Embryonic facial prominence (tissue), 1 donor: Measurements from ENCODE around the gene DHRSX.
"Not testable (repeated sequence)": the region's sequence is repeated elsewhere in the genome, so short reads cannot be mapped to it uniquely, and the experiment has no call there.

Experiments
- DNase-seq: peaks from one replicate; pipeline ENCODE4 v3.0.0-alpha.2; 2016; ENCODE audit errors: extremely low spot score

DHRSX gene

GRCh38 chrX:2265658-2266444 is 234.9 kb downstream of the DHRSX start:
- DNase-seq: not testable (repeated sequence)

GRCh38 chrX:2264179-2265030 is 236.4 kb downstream of the DHRSX start:
- DNase-seq: no peak

GRCh38 chrX:2263203-2263602 is 237.6 kb downstream of the DHRSX start:
- no peak for DNase-seq

GRCh38 chrX:2262668-2263055 is 238.1 kb downstream of the DHRSX start:
- DNase-seq: no peak

- no peak for DNase-seq
Measured at GRCh38 chrX:2261831-2262667, 238.7 kb downstream of the DHRSX start.

- no peak for DNase-seq
Measured at GRCh38 chrX:2252331-2253065, 248.3 kb downstream of the DHRSX start.

GRCh38 chrX:2251211-2251610 is 249.6 kb downstream of the DHRSX start:
- DNase-seq: no peak

- DNase-seq: no peak
Measured at GRCh38 chrX:2243913-2244460, 256.8 kb downstream of the DHRSX start.

GRCh38 chrX:2242980-2243379 is 257.8 kb downstream of the DHRSX start:
- no peak for DNase-seq

GRCh38 chrX:2242326-2242725 is 258.4 kb downstream of the DHRSX start:
- no peak for DNase-seq

GRCh38 chrX:2241496-2241895 is 259.3 kb downstream of the DHRSX start:
- DNase-seq: not testable (repeated sequence)

GRCh38 chrX:2240761-2241160 is 260.0 kb downstream of the DHRSX start:
- not testable (repeated sequence) for DNase-seq

GRCh38 chrX:2237976-2238375 is 262.8 kb downstream of the DHRSX start:
- DNase-seq: no peak

GRCh38 chrX:2231570-2232192 is 269.1 kb downstream of the DHRSX start:
- DNase-seq: no peak

- no peak for DNase-seq
Measured at GRCh38 chrX:2230457-2230856, 270.3 kb downstream of the DHRSX start.

GRCh38 chrX:2228536-2228935 is 272.2 kb downstream of the DHRSX start:
- DNase-seq: no peak

- DNase-seq: no peak
Measured at GRCh38 chrX:2226906-2227656, 273.7 kb downstream of the DHRSX start.

GRCh38 chrX:2226182-2226581 is 274.6 kb downstream of the DHRSX start:
- no peak for DNase-seq

- no peak for DNase-seq
Measured at GRCh38 chrX:2224597-2225235, 276.1 kb downstream of the DHRSX start.
